Thyroid gland (tissue), 4 donors: Measurements from ENCODE around the gene GPSM1. TPM values are rescaled to one million over a fixed set of nuclear protein-coding genes. Genes with fewer than 3 reads are reported as not detected.

Source experiments
- DNase-seq, 2 donors: peaks; one replicate each; pipeline ENCODE4 v3.0.0-alpha.2; 2019
- H3K27ac ChIP-seq, 3 donors: fragments of 200-600 bp; sonication (generic); 1 replicate in 2 of 3; 2 replicates in 1 of 3; pipeline ENCODE4 v1.5.1; 2016 to 2019; ENCODE audit warnings: mild to moderate bottlenecking in 1 of 3, moderate library complexity in 1 of 3
- H3K27me3 ChIP-seq: fragments of 200-600 bp; sonication (generic); one replicate; pipeline ENCODE4 v1.5.1; 2019
- H3K36me3 ChIP-seq, 2 donors: fragments of 200-600 bp; sonication (generic); one replicate each; pipeline ENCODE4 v1.5.1; 2016 to 2019
- H3K4me1 ChIP-seq, 2 donors: fragments of 200-600 bp; sonication (generic); one replicate each; pipeline ENCODE4 v1.5.1; 2017 to 2019
- H3K4me3 ChIP-seq, 3 donors: fragments of 200-600 bp; sonication (generic); replicated peaks in 1 of 3; 1 replicate in 2 of 3; 2 replicates in 1 of 3; pipeline ENCODE4 v1.5.1; 2016; ENCODE audit warnings: mild to moderate bottlenecking in 1 of 3
- H3K9me3 ChIP-seq: fragments of 200-600 bp; sonication (generic); one replicate; pipeline ENCODE4 v1.5.1; 2017
- POLR2A ChIP-seq, 2 donors: fragments of 450-650 bp; IDR thresholded peaks; one replicate each; pipeline ENCODE4 v1.6.1; 2017; ENCODE audit warnings: antibody characterized with exemption in 2 of 2, mild to moderate bottlenecking in 2 of 2, moderate library complexity in 1 of 2
- WGBS, 2 donors: methylation state at CpG; one replicate each; pipeline ENCODE4 v1.1.5; 2017; 5-methylcytosine and 5-hydroxymethylcytosine counted together
- intact Hi-C: fragments of 100-400 bp; cut with DNase I; formaldehyde crosslinking; loops from one replicate; pipeline ENCODE4 v1.15.1; 2023
- total RNA-seq, 4 donors: library from RNA; depleted of rRNA; stranded (reverse); fragments of >200 nt; gene quantifications; one replicate each; pipeline ENCODE4 v1.2.3, GENCODE V29; 2016
- TF ChIP-seq, protein P1 (sequence below), 6 experiments: fragments of 200-600 bp in 3 of 6; fragments of 450-650 bp in 3 of 6; sonication (generic) in 3 of 6; IDR thresholded peaks; one replicate each; pipeline ENCODE4 v1.5.1; 2016 to 2019; ENCODE audit warnings: antibody characterized with exemption in 6 of 6, mild to moderate bottlenecking in 2 of 6, inconsistent platforms in 1 of 6, moderate library complexity in 1 of 6

The GPSM1 gene
- total RNA-seq, 4 donors from 2014 or later = 5.9 to 18.1 (median 12.2) TPM

DNA sequence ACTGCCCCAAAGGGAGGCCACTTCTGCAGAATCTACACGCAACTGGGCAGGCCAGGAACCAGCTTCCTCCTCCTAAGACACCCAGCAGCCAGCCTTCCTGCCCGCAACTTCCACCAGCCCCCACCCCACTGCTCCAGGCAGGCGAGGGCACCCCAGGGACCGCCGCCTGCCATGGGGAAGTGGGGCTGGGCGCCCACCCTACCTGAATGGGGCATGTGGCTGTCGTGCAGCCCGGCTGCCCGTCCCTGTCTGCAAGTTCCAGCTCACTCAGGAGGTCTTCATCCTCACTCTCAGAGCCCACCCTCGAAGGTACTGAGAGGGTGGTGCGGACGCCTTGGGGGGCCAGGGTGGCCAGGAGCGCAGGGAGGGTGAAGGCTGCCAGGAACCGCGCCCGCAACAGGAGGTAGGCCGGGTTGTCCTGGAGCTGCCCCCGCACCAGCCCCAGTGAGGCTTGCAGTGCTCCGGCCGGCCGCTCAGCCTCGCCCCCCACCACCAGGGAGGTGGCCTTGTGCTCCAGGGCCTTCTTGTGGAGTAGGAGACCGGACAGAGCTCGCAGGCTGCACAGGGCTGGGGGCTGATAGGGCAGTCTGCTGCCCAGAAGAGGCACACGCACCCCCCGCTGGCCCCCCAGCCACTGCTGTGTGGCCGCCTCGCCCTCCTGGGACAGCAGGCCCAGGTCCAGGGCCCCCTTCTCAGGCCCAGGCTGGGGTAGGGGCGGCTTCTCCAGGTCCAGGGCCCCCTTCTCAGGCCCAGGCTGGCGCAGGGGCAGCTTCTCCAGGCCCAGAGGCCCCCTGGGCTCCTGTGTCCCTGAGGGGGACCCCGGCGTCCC, 50.2 kb downstream of the GPSM1 start:
- intact Hi-C loops = no loop called here
- no peaks in the 10 kb centered on the region for H3K9me3 ChIP-seq
- no peak for DNase-seq
- peaks cover 4 to 13% of the 10 kb centered on the region in 2 donors for H3K4me1 ChIP-seq
- H3K4me3 ChIP-seq = no peak overlapping the region
- 83% methylated on average over 3 to 7 of the region's 32 CpGs for WGBS, 2 donors
- peaks cover 18 to 22% of the 10 kb centered on the region in 2 donors for H3K36me3 ChIP-seq
- H3K27ac ChIP-seq = no peak overlapping the region
- TF ChIP-seq POLR2A (IDR thresholded peaks at IDR 0.05) = no peak
- TF ChIP-seq, protein P1, sequence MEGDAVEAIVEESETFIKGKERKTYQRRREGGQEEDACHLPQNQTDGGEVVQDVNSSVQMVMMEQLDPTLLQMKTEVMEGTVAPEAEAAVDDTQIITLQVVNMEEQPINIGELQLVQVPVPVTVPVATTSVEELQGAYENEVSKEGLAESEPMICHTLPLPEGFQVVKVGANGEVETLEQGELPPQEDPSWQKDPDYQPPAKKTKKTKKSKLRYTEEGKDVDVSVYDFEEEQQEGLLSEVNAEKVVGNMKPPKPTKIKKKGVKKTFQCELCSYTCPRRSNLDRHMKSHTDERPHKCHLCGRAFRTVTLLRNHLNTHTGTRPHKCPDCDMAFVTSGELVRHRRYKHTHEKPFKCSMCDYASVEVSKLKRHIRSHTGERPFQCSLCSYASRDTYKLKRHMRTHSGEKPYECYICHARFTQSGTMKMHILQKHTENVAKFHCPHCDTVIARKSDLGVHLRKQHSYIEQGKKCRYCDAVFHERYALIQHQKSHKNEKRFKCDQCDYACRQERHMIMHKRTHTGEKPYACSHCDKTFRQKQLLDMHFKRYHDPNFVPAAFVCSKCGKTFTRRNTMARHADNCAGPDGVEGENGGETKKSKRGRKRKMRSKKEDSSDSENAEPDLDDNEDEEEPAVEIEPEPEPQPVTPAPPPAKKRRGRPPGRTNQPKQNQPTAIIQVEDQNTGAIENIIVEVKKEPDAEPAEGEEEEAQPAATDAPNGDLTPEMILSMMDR (IDR thresholded peaks at IDR 0.05) = no peak
- no peaks in the 10 kb centered on the region for H3K27me3 ChIP-seq

DNA sequence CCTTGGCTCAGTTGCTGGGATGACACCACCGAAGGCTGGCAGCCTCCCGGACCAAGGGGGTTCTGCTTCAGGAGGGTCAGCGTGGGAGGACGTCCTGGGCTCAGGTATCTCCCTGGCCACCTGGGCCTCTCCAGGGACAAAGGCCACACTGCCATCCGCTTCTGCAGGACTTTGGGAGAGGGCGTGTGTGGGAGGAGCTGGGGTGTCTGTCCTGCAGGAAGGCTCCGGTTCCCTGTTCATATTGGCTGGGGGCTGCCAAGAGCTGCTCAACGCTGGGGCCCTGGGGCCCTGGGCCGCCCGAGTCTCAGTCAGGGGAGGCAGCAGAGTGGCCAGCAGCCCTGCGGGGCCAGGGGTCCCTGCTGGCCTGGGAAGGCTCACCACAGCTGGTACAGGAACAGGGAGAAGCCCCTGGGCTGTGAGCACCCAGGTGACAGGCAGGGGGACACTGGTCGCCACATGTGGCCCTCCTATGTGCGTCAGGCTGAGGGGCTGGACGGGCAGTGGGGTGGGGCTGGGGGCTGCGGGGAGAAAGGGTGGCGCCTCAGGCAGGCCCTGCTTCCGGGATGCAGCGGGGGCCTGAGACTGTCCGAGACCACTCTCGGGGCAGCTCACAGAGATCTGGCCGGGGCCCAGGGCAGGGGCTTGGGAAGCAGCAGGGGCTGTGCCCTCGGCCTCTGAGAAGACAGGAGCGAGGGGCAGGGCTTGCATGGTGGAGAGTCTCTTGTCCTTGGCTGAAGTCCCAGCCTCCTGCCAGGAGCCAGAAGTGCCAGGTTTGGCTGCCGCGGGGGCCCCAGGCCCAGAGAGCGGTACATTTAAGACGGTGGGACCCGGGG, 51.0 kb downstream of the GPSM1 start:
- Histone ChIP-seq H3K4me1 (peaks cover 0 to 4% of the 10 kb centered on the region in 2 donors), H3K9me3 (no peaks in the 10 kb centered on the region), H3K27ac (no peak overlapping the region), H3K4me3 (no peak overlapping the region), H3K27me3 (no peaks in the 10 kb centered on the region), H3K36me3 (peaks cover 27 to 28% of the 10 kb centered on the region in 2 donors)
- intact Hi-C loops = no loop called here
- DNase-seq = no peak
- no peak for TF ChIP-seq POLR2A (IDR thresholded peaks at IDR 0.05)
- TF ChIP-seq, protein P1 (IDR thresholded peaks at IDR 0.05) = no peak
- WGBS, 2 donors = 72 to 89% methylated on average over 12 to 21 of the region's 28 CpGs

DNA sequence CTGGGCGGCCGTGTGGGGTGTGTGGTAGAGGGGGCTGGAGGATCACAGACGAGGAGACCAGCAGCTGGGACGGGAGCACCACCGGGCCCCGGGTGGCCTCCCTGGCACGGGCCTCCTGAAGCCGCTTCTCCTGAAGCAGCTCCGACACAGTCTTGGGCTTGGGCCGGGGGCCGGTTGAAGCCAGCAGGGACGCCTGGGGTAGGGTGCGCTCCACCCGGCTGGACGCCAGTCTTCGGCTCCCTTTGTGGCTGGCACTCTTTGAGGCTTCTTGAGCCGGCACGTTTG, 51.6 kb downstream of the GPSM1 start:
- H3K27me3 ChIP-seq = no peaks in the 10 kb centered on the region
- WGBS, 2 donors = 84 to 98% methylated on average over 9 to 17 of the region's 18 CpGs
- no peak for DNase-seq
- no peak for TF ChIP-seq POLR2A (IDR thresholded peaks at IDR 0.05)
- TF ChIP-seq, protein P1 (IDR thresholded peaks at IDR 0.05) = no peak
- H3K9me3 ChIP-seq = no peaks in the 10 kb centered on the region
- H3K36me3 ChIP-seq = peaks cover 29% of the 10 kb centered on the region in 2 donors
- no peaks in the 10 kb centered on the region for H3K4me1 ChIP-seq
- H3K4me3 ChIP-seq = no peak overlapping the region
- H3K27ac ChIP-seq = no peak overlapping the region
- intact Hi-C loops = no loop called here

DNA sequence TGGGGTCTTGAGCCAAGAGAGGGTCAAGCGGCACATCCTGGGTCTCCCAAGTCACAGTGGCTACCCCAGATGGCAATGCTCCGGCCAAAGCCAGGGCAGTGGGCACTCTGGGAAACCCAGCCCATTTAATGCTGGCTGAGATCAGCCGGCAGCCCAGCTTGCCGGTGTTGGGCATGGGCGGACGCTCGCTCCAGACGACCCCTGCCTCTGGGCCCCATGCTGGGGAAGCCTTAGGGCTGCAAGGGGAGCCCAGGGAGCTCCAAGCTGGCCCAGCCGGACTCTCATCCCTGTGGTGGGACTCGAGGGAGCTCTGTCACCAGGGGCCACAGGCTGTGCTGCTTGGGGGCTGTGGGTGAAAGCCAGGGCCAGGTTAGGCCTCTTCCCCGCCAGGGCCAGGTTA, 52.1 kb downstream of the GPSM1 start:
- TF ChIP-seq POLR2A (IDR thresholded peaks at IDR 0.05) = no peak
- Histone ChIP-seq H3K27ac (no peak overlapping the region), H3K36me3 (peaks cover 29 to 32% of the 10 kb centered on the region in 2 donors), H3K9me3 (no peaks in the 10 kb centered on the region), H3K27me3 (no peaks in the 10 kb centered on the region), H3K4me1 (no peaks in the 10 kb centered on the region), H3K4me3 (no peak overlapping the region)
- no peak for DNase-seq
- intact Hi-C loops = no loop called here
- 84 to 94% methylated on average over 3 to 4 of the region's 11 CpGs for WGBS, 2 donors

DNA sequence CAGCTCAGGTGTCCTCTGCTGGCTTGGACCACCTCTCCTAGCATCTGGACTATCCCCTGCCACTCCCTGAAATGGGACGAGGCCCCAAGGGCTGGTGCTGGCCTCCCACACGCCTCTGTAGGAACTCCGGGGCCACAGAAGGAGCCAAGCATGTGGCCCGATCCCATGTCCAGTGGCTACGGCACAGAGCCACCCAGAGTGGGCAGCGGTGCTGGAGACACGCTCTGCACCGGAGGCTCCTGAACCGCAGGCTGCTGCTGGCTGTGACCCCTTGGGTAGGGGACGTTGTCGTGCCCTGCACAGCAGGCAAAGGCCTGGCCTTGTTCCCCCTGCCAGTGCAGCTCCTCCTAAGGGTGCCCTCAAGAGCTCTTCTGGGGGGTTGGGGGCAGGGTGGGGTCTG, 52.6 kb downstream of the GPSM1 start:
- Histone ChIP-seq H3K36me3 (peaks cover 29 to 36% of the 10 kb centered on the region in 2 donors), H3K27ac (no peak overlapping the region), H3K4me1 (no peaks in the 10 kb centered on the region), H3K9me3 (no peaks in the 10 kb centered on the region), H3K4me3 (no peak overlapping the region), H3K27me3 (no peaks in the 10 kb centered on the region)
- WGBS, 2 donors = 88% methylated on average over 11 of the region's 11 CpGs; no CpG with 5 or more reads in 1 of the 2 donors
- intact Hi-C loops = no loop called here
- no peak for TF ChIP-seq POLR2A (IDR thresholded peaks at IDR 0.05)
- TF ChIP-seq, protein P1 (IDR thresholded peaks at IDR 0.05) = no peak
- DNase-seq = no peak
